BLaER1 (cell line): Measurements from ENCODE around the gene RNF220.

Source experiments
- H3K27ac ChIP-seq: shearing (Covaris generic); formaldehyde crosslinking; 2 replicates; pipeline ENCODE4 v1.8.1; 2022
- H3K27me3 ChIP-seq: shearing (Covaris generic); formaldehyde crosslinking; 2 replicates; pipeline ENCODE4 v1.8.1; 2022
- H3K36me3 ChIP-seq: shearing (Covaris generic); formaldehyde crosslinking; 2 replicates; pipeline ENCODE4 v1.8.1; 2022
- H3K4me1 ChIP-seq: shearing (Covaris generic); formaldehyde crosslinking; 2 replicates; pipeline ENCODE4 v1.8.1; 2022
- H3K4me2 ChIP-seq: shearing (Covaris generic); formaldehyde crosslinking; 2 replicates; pipeline ENCODE4 v1.8.1; 2022
- H3K4me3 ChIP-seq: shearing (Covaris generic); formaldehyde crosslinking; 2 replicates; pipeline ENCODE4 v1.8.1; 2022
- H3K9ac ChIP-seq: shearing (Covaris generic); formaldehyde crosslinking; 2 replicates; pipeline ENCODE4 v1.8.1; 2022
- H3K9me3 ChIP-seq: shearing (Covaris generic); formaldehyde crosslinking; 2 replicates; pipeline ENCODE4 v1.8.1; 2022
- H4K20me1 ChIP-seq: shearing (Covaris generic); formaldehyde crosslinking; 2 replicates; pipeline ENCODE4 v1.8.1; 2022
- Cebpa-rat ChIP-seq: shearing (Covaris generic); IDR thresholded peaks from 2 replicates; pipeline ENCODE4 v1.8.1; 2022

The RNF220 gene

GRCh38 chr1:44519035-44519676, 114.1 kb downstream of the RNF220 start:
- Histone ChIP-seq H3K4me1 (0 out of 2 replicates have a peak, but pooled peaks cover 4% of the 10 kb centered on the region), H3K36me3 (no peaks in the 10 kb centered on the region), H3K9ac (no peak overlapping the region), H3K4me3 (no peak overlapping the region), H3K9me3 (no peaks in the 10 kb centered on the region), H3K4me2 (no peak overlapping the region), H3K27ac (no peak overlapping the region), H4K20me1 (no peaks in the 10 kb centered on the region), H3K27me3 (no peaks in the 10 kb centered on the region)
- no peak for TF ChIP-seq Cebpa-rat

DNA sequence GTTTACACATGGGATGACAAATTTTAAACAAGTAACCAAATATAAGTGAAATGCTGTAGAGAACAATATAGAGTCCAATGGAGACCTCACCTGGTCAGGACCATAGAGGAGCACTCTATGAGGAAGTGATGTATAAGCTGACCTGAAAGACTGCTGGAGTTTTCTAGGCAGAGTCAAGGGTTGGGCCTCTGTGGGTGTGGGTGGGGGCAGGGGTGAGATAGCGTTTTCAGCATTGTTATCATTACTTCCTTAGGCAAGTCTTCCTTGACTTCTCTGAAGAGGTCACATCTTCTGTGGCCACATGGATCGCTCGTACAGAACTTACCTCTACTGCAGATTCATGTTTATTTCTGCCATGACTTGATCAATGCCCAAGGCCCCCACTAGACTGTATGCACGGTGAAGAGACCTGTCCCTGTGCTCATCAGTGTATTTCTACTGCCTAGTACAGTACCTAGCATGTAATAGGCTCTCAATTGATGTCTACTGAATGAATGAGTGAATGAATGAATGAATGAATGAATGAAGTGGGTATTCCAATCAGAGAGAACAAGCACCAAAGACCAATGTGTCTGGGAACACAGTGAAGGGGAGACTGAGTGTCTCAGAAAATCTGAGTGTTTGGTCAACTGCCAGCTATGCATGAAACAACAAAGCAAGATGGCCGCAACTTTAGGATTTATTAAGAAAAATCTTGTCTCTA, 116.5 kb downstream of the RNF220 start:
- Histone ChIP-seq H3K9me3 (no peaks in the 10 kb centered on the region), H3K4me2 (no peak overlapping the region), H3K36me3 (no peaks in the 10 kb centered on the region), H3K9ac (no peak overlapping the region), H3K27me3 (no peaks in the 10 kb centered on the region), H3K27ac (no peak overlapping the region), H3K4me1 (0 out of 2 replicates have a peak, but pooled peaks cover 4% of the 10 kb centered on the region), H3K4me3 (no peak overlapping the region), H4K20me1 (no peaks in the 10 kb centered on the region)
- no peak for TF ChIP-seq Cebpa-rat

DNA sequence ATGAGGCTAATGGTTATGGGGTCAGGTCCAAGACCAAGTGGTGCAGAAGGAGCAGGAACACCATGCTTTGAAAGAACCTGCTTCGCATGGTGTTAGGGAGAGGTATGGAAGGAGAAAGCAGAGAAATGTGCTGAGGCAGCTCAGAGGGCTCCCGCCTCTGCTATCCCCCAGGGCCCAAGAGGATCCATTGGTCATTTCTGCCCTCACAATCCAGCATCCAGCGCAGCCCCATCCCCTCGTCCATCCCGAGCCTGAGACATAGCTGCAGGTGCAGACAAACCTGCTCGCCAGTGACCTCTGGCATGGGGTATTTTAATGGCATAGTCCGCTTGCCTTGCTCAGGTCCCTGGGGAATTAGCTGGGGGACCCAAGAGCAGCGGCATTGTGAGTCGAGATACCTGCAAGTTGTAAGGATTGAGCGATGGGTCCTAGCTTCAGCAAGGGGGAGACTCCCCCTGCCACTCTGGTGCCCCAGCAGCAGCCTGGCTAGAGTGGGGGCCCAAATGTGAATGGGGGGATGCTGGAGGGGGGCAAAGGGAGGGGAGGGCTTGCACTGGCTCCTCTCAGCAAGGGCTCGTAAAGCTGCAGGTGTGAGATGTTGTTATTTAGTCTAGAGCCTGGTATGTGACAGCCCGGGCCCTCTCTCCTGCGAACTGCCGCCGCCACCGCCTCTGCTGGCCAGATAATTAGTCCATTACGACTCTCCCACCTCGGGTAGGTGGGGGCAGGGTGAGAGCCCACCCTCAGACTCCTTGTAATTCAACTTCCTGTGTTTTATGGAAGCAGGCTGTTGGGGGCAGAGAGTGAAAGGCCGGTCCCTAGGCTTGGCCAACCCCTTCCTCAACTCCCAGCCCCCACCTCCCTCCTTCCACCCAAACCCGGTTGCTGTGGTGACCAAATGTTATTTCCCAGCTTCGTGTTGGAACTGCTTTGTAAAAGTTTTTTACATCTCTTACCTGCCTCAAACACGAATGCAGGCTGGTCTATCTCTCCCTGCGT, 118.8 kb downstream of the RNF220 start:
- no peaks in the 10 kb centered on the region for H3K36me3 ChIP-seq
- 0 out of 2 replicates have a peak, but pooled peaks cover 4% of the 10 kb centered on the region for H3K4me1 ChIP-seq
- H3K27ac ChIP-seq = no peak overlapping the region

GRCh38 chr1:44524655-44525500, 119.8 kb downstream of the RNF220 start:
- Histone ChIP-seq H3K27ac (no peak overlapping the region), H4K20me1 (no peaks in the 10 kb centered on the region), H3K27me3 (no peaks in the 10 kb centered on the region), H3K4me1 (no peaks in the 10 kb centered on the region), H3K4me2 (no peak overlapping the region), H3K4me3 (no peak overlapping the region), H3K9me3 (no peaks in the 10 kb centered on the region), H3K9ac (no peak overlapping the region), H3K36me3 (no peaks in the 10 kb centered on the region)
- no peak for TF ChIP-seq Cebpa-rat

More for the DNA sequence above, 118.8 kb downstream of the RNF220 start:
- no peak for TF ChIP-seq Cebpa-rat
- no peaks in the 10 kb centered on the region for H3K27me3 ChIP-seq
- no peak overlapping the region for H3K4me2 ChIP-seq
- H4K20me1 ChIP-seq = no peaks in the 10 kb centered on the region
- H3K9ac ChIP-seq = no peak overlapping the region
- no peaks in the 10 kb centered on the region for H3K9me3 ChIP-seq
- H3K4me3 ChIP-seq = no peak overlapping the region

GRCh38 chr1:44526295-44527073, 121.4 kb downstream of the RNF220 start:
- H3K4me2 ChIP-seq = no peak overlapping the region
- H3K27me3 ChIP-seq = no peaks in the 10 kb centered on the region
- no peaks in the 10 kb centered on the region for H3K4me1 ChIP-seq
- TF ChIP-seq Cebpa-rat = no peak
- H3K36me3 ChIP-seq = no peaks in the 10 kb centered on the region
- H3K9ac ChIP-seq = no peak overlapping the region
- no peak overlapping the region for H3K4me3 ChIP-seq
- H3K27ac ChIP-seq = no peak overlapping the region
- no peaks in the 10 kb centered on the region for H3K9me3 ChIP-seq
- no peaks in the 10 kb centered on the region for H4K20me1 ChIP-seq

DNA sequence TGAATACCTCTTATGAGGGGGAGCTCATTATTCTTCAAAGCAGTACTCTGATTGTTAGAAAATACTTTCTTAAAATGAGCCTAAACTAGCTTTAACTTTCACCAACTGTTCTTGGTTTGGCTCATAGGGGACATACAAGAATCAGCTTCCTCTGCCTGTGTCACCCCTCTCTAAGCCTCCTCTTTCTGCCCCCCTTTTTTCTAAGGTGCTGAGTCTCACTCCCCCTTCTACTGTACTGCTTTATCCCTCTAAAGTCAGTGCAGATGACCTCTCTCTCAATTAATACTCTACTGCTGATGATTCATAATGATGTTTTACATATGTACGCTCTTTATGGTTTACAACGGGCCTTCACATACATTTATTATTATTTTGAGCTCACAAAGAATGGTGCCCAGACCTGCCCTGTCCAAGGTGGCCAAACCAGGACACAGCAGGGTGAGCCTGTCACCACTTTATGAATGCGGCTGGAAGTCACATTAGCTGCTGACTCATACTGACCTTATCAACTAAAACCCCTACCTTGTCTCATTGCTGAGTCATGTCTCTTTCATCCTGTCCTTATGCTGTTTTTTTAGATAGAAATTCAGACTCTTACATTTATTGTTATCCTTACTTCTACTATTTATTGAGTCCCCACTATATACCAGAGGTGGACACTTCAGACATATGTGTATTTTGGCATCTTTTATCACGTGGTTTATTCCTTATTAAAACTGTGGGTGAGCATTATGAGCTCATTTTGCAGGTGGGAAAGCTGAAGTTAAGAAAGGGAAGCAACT, 126.9 kb downstream of the RNF220 start:
- H3K9ac ChIP-seq = no peak overlapping the region

DNA sequence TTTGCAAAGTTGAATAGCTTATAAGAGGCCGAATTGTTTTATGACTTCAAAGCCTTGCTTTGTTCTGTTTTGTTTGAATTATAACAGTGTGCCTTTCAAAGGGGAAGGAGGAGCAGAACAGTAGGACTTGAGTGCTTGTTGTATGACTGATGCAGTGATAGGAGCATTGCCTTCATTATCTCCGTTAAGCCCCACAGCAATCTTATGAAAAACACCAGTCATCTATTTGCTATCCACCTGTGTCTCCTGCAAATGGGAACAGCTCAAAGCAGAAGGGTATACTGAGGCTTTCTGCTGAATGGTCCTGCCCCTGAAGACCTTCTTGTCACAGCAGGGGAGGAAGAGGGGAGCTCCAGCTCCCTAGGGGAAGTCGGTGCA, 127.5 kb downstream of the RNF220 start:
- Histone ChIP-seq H3K4me2 (no peak overlapping the region), H4K20me1 (no peaks in the 10 kb centered on the region), H3K9ac (no peak overlapping the region), H3K4me1 (no peaks in the 10 kb centered on the region), H3K9me3 (no peaks in the 10 kb centered on the region), H3K36me3 (no peaks in the 10 kb centered on the region), H3K27ac (no peak overlapping the region), H3K4me3 (no peak overlapping the region), H3K27me3 (no peaks in the 10 kb centered on the region)
- no peak for TF ChIP-seq Cebpa-rat

More for the DNA sequence above, 126.9 kb downstream of the RNF220 start:
- H3K9me3 ChIP-seq = no peaks in the 10 kb centered on the region
- no peaks in the 10 kb centered on the region for H3K27me3 ChIP-seq
- no peak for TF ChIP-seq Cebpa-rat
- H3K4me2 ChIP-seq = no peak overlapping the region
- no peak overlapping the region for H3K27ac ChIP-seq
- no peak overlapping the region for H3K4me3 ChIP-seq
- H3K36me3 ChIP-seq = no peaks in the 10 kb centered on the region
- H3K4me1 ChIP-seq = no peaks in the 10 kb centered on the region
- H4K20me1 ChIP-seq = no peaks in the 10 kb centered on the region

DNA sequence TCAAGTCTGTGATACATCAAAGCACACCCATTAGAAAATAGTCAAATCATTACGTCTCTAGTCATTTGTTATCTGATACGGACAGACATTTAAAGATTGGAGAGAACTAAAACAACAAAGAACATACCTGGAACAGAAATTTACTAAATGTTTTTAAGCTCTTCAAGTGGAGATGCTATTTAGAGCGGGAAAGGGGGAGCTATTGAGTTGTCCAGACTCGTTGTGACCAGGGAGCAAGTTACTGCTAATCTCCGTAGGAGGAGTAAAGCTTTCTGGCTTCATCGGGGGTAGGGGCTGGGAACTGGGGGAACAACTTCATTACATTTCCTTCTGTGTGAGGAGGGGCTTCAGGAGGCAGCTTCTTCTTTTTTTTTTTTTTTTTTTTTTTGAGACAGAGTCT, 129.7 kb downstream of the RNF220 start:
- Histone ChIP-seq H4K20me1 (no peaks in the 10 kb centered on the region), H3K9me3 (no peaks in the 10 kb centered on the region), H3K4me2 (no peak overlapping the region), H3K27me3 (no peaks in the 10 kb centered on the region), H3K4me1 (no peaks in the 10 kb centered on the region), H3K36me3 (no peaks in the 10 kb centered on the region), H3K4me3 (no peak overlapping the region), H3K9ac (no peak overlapping the region), H3K27ac (no peak overlapping the region)
- no peak for TF ChIP-seq Cebpa-rat
